GOT3 (cell line): ENCODE data around the gene ZNF672.
"Not testable (repeated sequence)": the region's sequence is repeated elsewhere in the genome, so short reads cannot be mapped to it uniquely, and the experiment has no call there.

Experiments
- DNase-seq: peaks from one replicate; lab custom pipeline; 2025; ENCODE audit warnings: mixed read lengths; lab: John Stamatoyannopoulos, UW

The ZNF672 gene

GRCh38 chr1:248837781-248838356 is at the start of gene ZNF672:
Gene ZNF672, plus strand, starts transcription at chr1:248838224. Its CDS starts 9,051 bp downstream, at chr1:248847275.
- DNase-seq = peak; percentile 96

GRCh38 chr1:248788327-248788726 is 49.7 kb upstream of the ZNF672 start:
- DNase-seq = no peak

GRCh38 chr1:248789337-248789736 is 48.7 kb upstream of the ZNF672 start:
- not testable (repeated sequence) for DNase-seq

- no peak for DNase-seq
Measured at GRCh38 chr1:248790456-248790855, 47.6 kb upstream of the ZNF672 start.

GRCh38 chr1:248791010-248791409 is 47.0 kb upstream of the ZNF672 start:
- DNase-seq = no peak

GRCh38 chr1:248792342-248792741 is 45.7 kb upstream of the ZNF672 start:
- DNase-seq = no peak

- no peak for DNase-seq
Measured at GRCh38 chr1:248793592-248793991, 44.4 kb upstream of the ZNF672 start.

- DNase-seq = not testable (repeated sequence)
Measured at GRCh38 chr1:248794663-248795062, 43.4 kb upstream of the ZNF672 start.

- no peak for DNase-seq
Measured at GRCh38 chr1:248798791-248799190, 39.2 kb upstream of the ZNF672 start.

GRCh38 chr1:248800459-248800858 is 37.6 kb upstream of the ZNF672 start:
- DNase-seq = no peak

- no peak for DNase-seq
Measured at GRCh38 chr1:248802454-248802853, 35.6 kb upstream of the ZNF672 start.

GRCh38 chr1:248803501-248803900 is 34.5 kb upstream of the ZNF672 start:
- DNase-seq = not testable (repeated sequence)

GRCh38 chr1:248804771-248805681 is 33.0 kb upstream of the ZNF672 start:
- DNase-seq = no peak

- no peak for DNase-seq
Measured at GRCh38 chr1:248805876-248806275, 32.1 kb upstream of the ZNF672 start.

GRCh38 chr1:248807067-248807737 is 30.8 kb upstream of the ZNF672 start:
- DNase-seq = no peak

GRCh38 chr1:248808876-248809275 is 29.1 kb upstream of the ZNF672 start:
- DNase-seq = no peak

- DNase-seq = no peak
Measured at GRCh38 chr1:248810000-248810726, 27.9 kb upstream of the ZNF672 start.

- no peak for DNase-seq
Measured at GRCh38 chr1:248810727-248811513, 27.1 kb upstream of the ZNF672 start.

GRCh38 chr1:248811514-248812490 is 26.2 kb upstream of the ZNF672 start:
- DNase-seq = no peak
